ENCODE results near the gene MBL2. TPM values are rescaled to one million over a fixed set of nuclear protein-coding genes. Genes with fewer than 3 reads are reported as not detected.
A peak's percentile ranks its signal among the peaks of the same experiment; 100 is the strongest.

MBL2 gene
- total RNA-seq, 1 donor from 2014 or later, result not detected

GRCh38 chr10:52771534-52772445, 794 bp downstream of the MBL2 start:
- Mint-ChIP-seq H3K27me3 (ENCODE audit: low read depth) (no peaks in the 10 kb centered on the region), H3K4me3 (no peak overlapping the region), H3K27ac (ENCODE audit: unreplicated experiment) (no peak overlapping the region), H3K36me3 (ENCODE audit: low read depth) (no peaks in the 10 kb centered on the region), H3K4me1 (peaks cover 18% of the 10 kb centered on the region), H3K9me3 (peaks cover 2% of the 10 kb centered on the region)
- no peak for DNase-seq (ENCODE audit: low read depth, low spot score)
- no peak for TF ChIP-seq CTCF (conservative IDR thresholded peaks at IDR 0.05)

GRCh38 chr10:52770904-52771303, 1.7 kb downstream of the MBL2 start:
- Mint-ChIP-seq H3K4me3 (no peak overlapping the region), H3K27ac (ENCODE audit: unreplicated experiment) (no peak overlapping the region), H3K27me3 (ENCODE audit: low read depth) (no peaks in the 10 kb centered on the region), H3K4me1 (peaks cover 18% of the 10 kb centered on the region), H3K9me3 (peaks cover 2% of the 10 kb centered on the region), H3K36me3 (ENCODE audit: low read depth) (no peaks in the 10 kb centered on the region)
- TF ChIP-seq CTCF (conservative IDR thresholded peaks at IDR 0.05), result no peak
- DNase-seq (ENCODE audit: low read depth, low spot score), result no peak

DNA sequence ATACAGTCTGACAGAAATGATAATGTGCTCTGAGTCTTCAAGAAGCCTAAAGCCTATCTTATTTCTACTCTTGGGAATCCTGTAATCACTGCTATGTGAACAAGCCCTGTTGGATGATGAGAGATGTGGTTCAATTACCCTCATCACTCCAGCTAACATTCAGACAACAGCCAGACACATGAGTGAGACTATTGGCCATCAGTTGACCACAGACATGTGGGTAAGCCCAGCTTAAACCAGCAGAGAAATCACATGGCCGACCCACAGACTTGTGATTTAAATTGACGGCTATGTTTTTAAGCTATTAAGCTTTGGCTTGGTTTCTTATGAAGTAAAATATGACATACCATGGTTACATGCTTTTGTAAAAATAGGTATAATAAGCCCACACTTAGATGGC, 2.6 kb downstream of the MBL2 start:
- Mint-ChIP-seq H3K27me3 (ENCODE audit: low read depth) (no peaks in the 10 kb centered on the region), H3K9me3 (peaks cover 5% of the 10 kb centered on the region), H3K27ac (ENCODE audit: unreplicated experiment) (no peak overlapping the region), H3K4me3 (no peak overlapping the region), H3K4me1 (peaks cover 18% of the 10 kb centered on the region), H3K36me3 (ENCODE audit: low read depth) (no peaks in the 10 kb centered on the region)
- TF ChIP-seq CTCF (conservative IDR thresholded peaks at IDR 0.05), result no peak
- DNase-seq (ENCODE audit: low read depth, low spot score), result no peak

- TF ChIP-seq CTCF (conservative IDR thresholded peaks at IDR 0.05), result no peak
- H3K36me3 Mint-ChIP-seq (ENCODE audit: low read depth), result no peaks in the 10 kb centered on the region
- H3K27me3 Mint-ChIP-seq (ENCODE audit: low read depth), result no peaks in the 10 kb centered on the region
- no peak overlapping the region for H3K4me3 Mint-ChIP-seq
- no peak for DNase-seq (ENCODE audit: low read depth, low spot score)
- peaks cover 3% of the 10 kb centered on the region for H3K9me3 Mint-ChIP-seq
- peaks cover 18% of the 10 kb centered on the region for H3K4me1 Mint-ChIP-seq
- peak overlapping the region; percentile 90 for H3K27ac Mint-ChIP-seq (ENCODE audit: unreplicated experiment)
These were observed 4.5 kb downstream of the MBL2 start for GRCh38 chr10:52768001-52768532.

- no peaks in the 10 kb centered on the region for H3K36me3 Mint-ChIP-seq (ENCODE audit: low read depth)
- no peak overlapping the region for H3K27ac Mint-ChIP-seq (ENCODE audit: unreplicated experiment)
- no peak for DNase-seq (ENCODE audit: low read depth, low spot score)
- H3K4me1 Mint-ChIP-seq, result no peaks in the 10 kb centered on the region
- no peak for TF ChIP-seq CTCF (conservative IDR thresholded peaks at IDR 0.05)
- H3K4me3 Mint-ChIP-seq, result no peak overlapping the region
- H3K9me3 Mint-ChIP-seq, result peaks cover 3% of the 10 kb centered on the region
- H3K27me3 Mint-ChIP-seq (ENCODE audit: low read depth), result no peaks in the 10 kb centered on the region
These were observed 10.5 kb downstream of the MBL2 start for GRCh38 chr10:52762088-52762487.

Measured in neural crest cell (in vitro differentiated cells).